Upper lobe of right lung (tissue), 1 donor: Measurements from ENCODE around the gene BMX. TPM values are rescaled to one million over a fixed set of nuclear protein-coding genes. Genes with fewer than 3 reads are reported as not detected.

Experiments
- ATAC-seq: fragments of 200-7000 bp; cut with Tn5 transposase; one replicate; pipeline ENCODE4 v1.9.1; 2020; ENCODE audit warnings: mild to moderate bottlenecking, moderate library complexity
- DNase-seq: peaks from one replicate; pipeline ENCODE4 v3.0.0-alpha.2; 2020
- H3K27ac ChIP-seq: fragments of 200-600 bp; one replicate; pipeline ENCODE4 v1.8.0; 2022
- H3K27me3 ChIP-seq: fragments of 200-600 bp; one replicate; pipeline ENCODE4 v1.8.0; 2022; ENCODE audit warnings: mild to moderate bottlenecking
- H3K36me3 ChIP-seq: fragments of 200-600 bp; one replicate; pipeline ENCODE4 v1.8.0; 2022
- H3K4me1 ChIP-seq: fragments of 200-600 bp; one replicate; pipeline ENCODE4 v1.8.0; 2022
- H3K4me3 ChIP-seq: fragments of 200-600 bp; one replicate; pipeline ENCODE4 v1.8.0; 2022; ENCODE audit warnings: mild to moderate bottlenecking
- H3K9me3 ChIP-seq: fragments of 200-600 bp; one replicate; pipeline ENCODE4 v1.8.0; 2022
- intact Hi-C: fragments of 100-400 bp; cut with DNase I; formaldehyde crosslinking; loops from one replicate; pipeline ENCODE4 v1.11.0; 2022
- total RNA-seq: library from RNA; stranded (reverse); fragmentation: NEBNext Ultra II Directional; extraction: Animal tissue kit (Norgen Biotek cat#: 25700); gene quantifications from one replicate; pipeline ENCODE4 v1.2.1, GENCODE V29; 2021
- TF ChIP-seq, protein P1 (sequence below): fragments of 200-600 bp; IDR thresholded peaks from one replicate; pipeline ENCODE4 v1.8.0; 2022; ENCODE audit warnings: antibody characterized with exemption
- donor health status: DM: no; HTN: yes; CAD: no; lungs with severe emphysema.

BMX gene
- total RNA-seq, 1 donor from 2014 or later: 3.6 TPM

DNA sequence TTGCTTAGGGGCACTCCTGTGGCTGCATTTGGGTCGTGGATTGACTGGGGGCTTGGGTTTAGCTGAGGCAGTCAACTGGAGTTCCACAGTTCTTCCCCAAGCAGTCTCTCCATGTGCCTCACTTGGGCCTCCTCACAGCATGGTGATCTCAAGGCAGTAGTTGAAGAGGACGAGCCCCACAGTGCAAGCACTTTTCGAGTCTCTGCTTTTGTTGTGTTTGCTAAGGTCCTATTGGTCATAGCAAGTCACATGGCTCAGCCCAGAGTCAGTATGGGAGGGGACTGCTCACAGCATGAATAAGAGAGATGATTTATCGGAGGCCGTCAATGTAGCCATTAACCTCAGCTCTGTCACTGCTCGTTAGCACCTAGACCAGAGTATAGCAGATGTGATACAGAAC, 29.7 kb downstream of the BMX start:
- Histone ChIP-seq H3K4me3 (no peak overlapping the region), H3K27ac (no peak overlapping the region), H3K9me3 (no peaks in the 10 kb centered on the region), H3K27me3 (no peaks in the 10 kb centered on the region), H3K36me3 (no peaks in the 10 kb centered on the region), H3K4me1 (no peaks in the 10 kb centered on the region)
- TF ChIP-seq, protein P1, sequence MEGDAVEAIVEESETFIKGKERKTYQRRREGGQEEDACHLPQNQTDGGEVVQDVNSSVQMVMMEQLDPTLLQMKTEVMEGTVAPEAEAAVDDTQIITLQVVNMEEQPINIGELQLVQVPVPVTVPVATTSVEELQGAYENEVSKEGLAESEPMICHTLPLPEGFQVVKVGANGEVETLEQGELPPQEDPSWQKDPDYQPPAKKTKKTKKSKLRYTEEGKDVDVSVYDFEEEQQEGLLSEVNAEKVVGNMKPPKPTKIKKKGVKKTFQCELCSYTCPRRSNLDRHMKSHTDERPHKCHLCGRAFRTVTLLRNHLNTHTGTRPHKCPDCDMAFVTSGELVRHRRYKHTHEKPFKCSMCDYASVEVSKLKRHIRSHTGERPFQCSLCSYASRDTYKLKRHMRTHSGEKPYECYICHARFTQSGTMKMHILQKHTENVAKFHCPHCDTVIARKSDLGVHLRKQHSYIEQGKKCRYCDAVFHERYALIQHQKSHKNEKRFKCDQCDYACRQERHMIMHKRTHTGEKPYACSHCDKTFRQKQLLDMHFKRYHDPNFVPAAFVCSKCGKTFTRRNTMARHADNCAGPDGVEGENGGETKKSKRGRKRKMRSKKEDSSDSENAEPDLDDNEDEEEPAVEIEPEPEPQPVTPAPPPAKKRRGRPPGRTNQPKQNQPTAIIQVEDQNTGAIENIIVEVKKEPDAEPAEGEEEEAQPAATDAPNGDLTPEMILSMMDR: no peak
- intact Hi-C loops: no loop called here
- DNase-seq (no peak), ATAC-seq (no peak)

DNA sequence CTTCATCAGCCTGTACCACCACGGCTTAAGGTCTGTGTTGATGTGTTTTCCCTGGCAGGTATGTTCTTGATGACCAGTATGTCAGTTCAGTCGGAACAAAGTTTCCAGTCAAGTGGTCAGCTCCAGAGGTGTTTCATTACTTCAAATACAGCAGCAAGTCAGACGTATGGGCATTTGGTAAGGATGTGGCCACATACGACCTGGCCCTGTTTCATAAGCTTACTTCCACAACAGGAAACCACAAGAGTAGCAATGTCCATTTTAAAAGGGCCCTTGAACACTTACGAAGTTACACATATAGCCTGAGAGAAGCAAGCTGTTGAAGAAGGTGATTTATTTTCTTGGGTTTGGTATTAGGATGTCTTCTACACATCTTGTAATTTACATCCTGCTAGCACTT, 46.1 kb downstream of the BMX start:
- Histone ChIP-seq H3K36me3 (no peaks in the 10 kb centered on the region), H3K27me3 (no peaks in the 10 kb centered on the region), H3K27ac (no peak overlapping the region), H3K9me3 (no peaks in the 10 kb centered on the region), H3K4me3 (no peak overlapping the region), H3K4me1 (peaks cover 5% of the 10 kb centered on the region)
- ATAC-seq (peak; percentile 28), DNase-seq (no peak)
- intact Hi-C loops: no loop called here
- TF ChIP-seq, protein P1: no peak

DNA sequence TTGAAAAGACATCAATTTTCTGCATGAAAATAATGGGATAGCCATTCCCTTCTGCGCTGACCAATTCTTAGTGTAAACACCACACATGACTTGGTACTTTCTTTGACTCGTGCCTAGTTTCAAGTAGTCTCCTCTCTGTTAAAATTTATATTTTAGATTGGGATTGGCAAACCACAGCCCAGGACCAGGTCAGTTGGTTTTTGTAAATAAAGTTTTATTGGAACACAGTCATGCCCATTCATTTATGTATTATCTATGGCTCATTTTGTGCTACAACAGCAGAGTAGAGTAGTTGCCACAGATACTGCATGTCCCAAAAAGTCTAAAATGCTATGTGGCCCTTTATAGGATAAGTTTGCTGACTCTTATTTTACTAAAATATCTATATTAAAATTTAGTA, 46.7 kb downstream of the BMX start:
- Histone ChIP-seq H3K27me3 (no peaks in the 10 kb centered on the region), H3K36me3 (no peaks in the 10 kb centered on the region), H3K27ac (no peak overlapping the region), H3K9me3 (no peaks in the 10 kb centered on the region), H3K4me3 (no peak overlapping the region), H3K4me1 (peaks cover 5% of the 10 kb centered on the region)
- intact Hi-C loops: no loop called here
- no peak for ATAC-seq
- TF ChIP-seq, protein P1: no peak
- DNase-seq: no peak

DNA sequence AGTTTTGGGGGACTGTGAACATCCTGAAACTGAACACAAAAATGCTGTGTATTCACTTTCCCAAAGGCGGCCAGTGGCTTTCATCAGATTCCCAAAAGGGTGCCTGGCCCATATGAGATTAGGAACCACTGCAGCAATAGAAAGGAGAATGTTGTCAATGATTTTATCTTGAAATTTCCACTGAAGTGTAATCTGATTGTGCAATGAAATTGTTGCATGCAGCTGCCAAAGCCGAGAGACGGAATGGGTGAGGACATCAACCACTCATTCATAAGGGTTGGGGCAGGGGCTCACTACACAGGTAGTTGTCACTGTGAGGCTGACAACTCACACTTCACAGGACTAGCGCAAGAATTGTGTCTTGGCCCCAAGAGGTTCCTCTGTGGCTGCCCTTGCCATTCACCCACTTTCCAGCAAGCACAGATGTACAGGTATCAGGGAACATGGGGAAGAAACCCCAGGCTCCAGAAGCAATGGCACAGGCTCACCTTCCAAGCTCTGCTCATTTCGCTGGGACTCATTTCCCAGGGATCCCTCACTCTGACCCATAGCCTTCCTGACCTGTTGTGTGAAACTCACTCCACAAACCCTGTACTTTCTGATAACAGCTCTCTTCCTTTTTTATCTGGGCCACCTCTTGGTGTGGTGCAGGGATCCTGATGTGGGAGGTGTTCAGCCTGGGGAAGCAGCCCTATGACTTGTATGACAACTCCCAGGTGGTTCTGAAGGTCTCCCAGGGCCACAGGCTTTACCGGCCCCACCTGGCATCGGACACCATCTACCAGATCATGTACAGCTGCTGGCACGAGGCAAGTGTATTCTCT, 48.8 kb downstream of the BMX start:
- Histone ChIP-seq H3K27me3 (no peaks in the 10 kb centered on the region), H3K36me3 (no peaks in the 10 kb centered on the region), H3K4me3 (no peak overlapping the region), H3K9me3 (no peaks in the 10 kb centered on the region), H3K4me1 (peaks cover 5% of the 10 kb centered on the region), H3K27ac (no peak overlapping the region)
- intact Hi-C loops: no loop called here
- TF ChIP-seq, protein P1: no peak
- DNase-seq (no peak), ATAC-seq (peak; percentile 54)

DNA sequence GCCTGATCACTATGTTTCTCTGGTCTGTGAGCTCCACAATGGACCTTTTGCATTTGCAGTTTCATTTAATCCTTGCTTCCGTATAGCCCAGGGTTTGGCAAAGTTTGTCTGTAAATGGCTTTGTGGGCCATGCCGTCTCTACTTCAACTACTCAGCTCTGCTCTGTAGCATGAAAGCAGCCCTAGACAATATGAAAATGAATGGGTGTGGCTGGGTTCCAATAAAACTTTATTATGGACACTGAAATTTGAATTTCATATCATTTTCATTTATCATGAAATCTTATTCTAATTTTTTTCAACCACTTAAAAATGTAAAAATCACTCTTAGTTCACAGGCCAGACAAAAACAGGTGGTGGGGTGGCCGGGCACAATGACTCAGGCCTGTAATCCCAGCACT, 58.6 kb downstream of the BMX start:
- intact Hi-C loops: no loop called here
- H3K36me3 ChIP-seq: no peaks in the 10 kb centered on the region

More for the DNA sequence above, 58.6 kb downstream of the BMX start:
- no peak for DNase-seq
- H3K27me3 ChIP-seq: no peaks in the 10 kb centered on the region
- H3K27ac ChIP-seq: no peak overlapping the region
- TF ChIP-seq, protein P1: no peak
- H3K4me1 ChIP-seq: no peaks in the 10 kb centered on the region
- H3K4me3 ChIP-seq: no peak overlapping the region
- H3K9me3 ChIP-seq: no peaks in the 10 kb centered on the region
- ATAC-seq: no peak
